K562 (cell line): Measurements from ENCODE around the gene DHX29. TPM values are rescaled to one million over a fixed set of nuclear protein-coding genes. Genes with fewer than 3 reads are reported as not detected.

Experiments used
- BACH1 ChIP-seq: fragments of 200-800 bp; sonication (Bioruptor generic); IDR thresholded peaks from 2 replicates; pipeline ENCODE4 v1.6.1; 2016; ENCODE audit warnings: missing genetic modification characterization, missing compliant biosample characterization
- BRD9 ChIP-seq: fragments of 450-650 bp; IDR thresholded peaks from 2 replicates; pipeline ENCODE4 v1.6.1; 2018; ENCODE audit warnings: low read depth; ENCODE audit not compliant: partially characterized antibody
- CTBP1 ChIP-seq: fragments of 450-650 bp; IDR thresholded peaks from 2 replicates; pipeline ENCODE4 v1.6.1; 2016; ENCODE audit warnings: borderline replicate concordance
- FOXM1 ChIP-seq, 2 experiments: fragments of 450-650 bp in 1 of 2; sonication (generic) in 1 of 2; formaldehyde crosslinking in 1 of 2; IDR thresholded peaks; 2 replicates each; pipeline versions ENCODE4 v1.6.1 to v1.9.0; 2017 to 2022; ENCODE audit warnings: low read depth in 2 of 2, mild to moderate bottlenecking in 2 of 2, missing genetic modification reagents in 1 of 2, moderate library complexity in 1 of 2
- HMGN3 ChIP-seq: IDR thresholded peaks from 2 replicates; pipeline ENCODE4 v1.6.1; 2011; ENCODE audit warnings: borderline replicate concordance, low read depth, mild to moderate bottlenecking, mixed read lengths, low read length; ENCODE audit not compliant: insufficient read length; ENCODE audit errors: extremely low read depth
- MXD1 ChIP-seq: fragments of 250-450 bp; sonication (Bioruptor Pico); IDR thresholded peaks from 2 replicates; pipeline ENCODE4 v1.8.0; 2021; ENCODE audit warnings: borderline replicate concordance, mild to moderate bottlenecking, moderate library complexity; ENCODE audit not compliant: poor library complexity, severe bottlenecking
- NFATC3 ChIP-seq: fragments of 450-650 bp; IDR thresholded peaks from 2 replicates; pipeline ENCODE4 v1.6.1; 2017; ENCODE audit warnings: mild to moderate bottlenecking
- NFRKB ChIP-seq: fragments of 450-650 bp; IDR thresholded peaks from 2 replicates; pipeline ENCODE4 v1.6.1; 2016; ENCODE audit warnings: low read depth
- PTTG1 ChIP-seq: fragments of 450-650 bp; IDR thresholded peaks from 2 replicates; pipeline ENCODE4 v1.6.1; 2016; ENCODE audit warnings: low read depth, mild to moderate bottlenecking, missing genetic modification characterization, missing compliant biosample characterization
- RREB1 ChIP-seq: fragments of 250-450 bp; sonication (Bioruptor Pico); IDR thresholded peaks from 2 replicates; pipeline ENCODE4 v1.4.0; 2020
- STAG1 ChIP-seq: sonication (generic); formaldehyde crosslinking; IDR thresholded peaks from 2 replicates; pipeline ENCODE4 v1.5.0; 2020; ENCODE audit warnings: missing genetic modification reagents, borderline replicate concordance
- TAF7 ChIP-seq: fragments of 450-650 bp; IDR thresholded peaks from 2 replicates; pipeline ENCODE4 v1.6.1; 2016; ENCODE audit warnings: missing genetic modification characterization, missing compliant biosample characterization
- TCF7 ChIP-seq: sonication (generic); IDR thresholded peaks from 2 replicates; pipeline ENCODE4 v1.6.1; 2016; ENCODE audit warnings: antibody characterized with exemption, borderline replicate concordance
- XRCC4 ChIP-seq: IDR thresholded peaks from one replicate; pipeline ENCODE4 v1.6.1; 2011; ENCODE audit not compliant: insufficient read depth, insufficient read length; ENCODE audit errors: extremely low read depth
- polyA plus RNA-seq, 8 experiments: library from polyadenylated mRNA; depleted of rRNA in 4 of 8; stranded (reverse) in 5 of 8; unstranded in 3 of 8; fragments of >200 nt; fragmentation: Nextera tagmentation in 2 of 8; fragmentation: Illumina TruSeq in 1 of 8; extraction: Ambion mirVana in 2 of 8; extraction: Trizol in 1 of 8; gene quantifications; 2 replicates each; pipeline versions ENCODE4 v1.2.1 to v1.2.3, GENCODE V29; 2011 to 2014; ENCODE audit warnings: inconsistent platforms in 1 of 8, missing spikeins in 1 of 8
- total RNA-seq, 7 experiments: library from RNA; depleted of rRNA in 6 of 7; stranded (reverse); fragments of >200 nt in 6 of 7; fragmentation: Illumina TruSeq in 2 of 7; extraction: Trizol in 2 of 7; gene quantifications; 2 replicates each; pipeline versions ENCODE4 v1.2.1 to v1.2.3, GENCODE V29; 2011 to 2021; ENCODE audit warnings: low replicate concordance in 1 of 7
- TF ChIP-seq, protein P1 (sequence below): IDR thresholded peaks from 3 replicates; pipeline ENCODE4 v1.6.1; 2011; ENCODE audit warnings: borderline replicate concordance, mild to moderate bottlenecking, moderate library complexity; ENCODE audit not compliant: insufficient read length; ENCODE audit errors: extremely low read depth
- TF ChIP-seq, protein P2 (sequence below): fragments of 450-650 bp; formaldehyde crosslinking; IDR thresholded peaks from 2 replicates; pipeline ENCODE4 v1.4.0; 2022; ENCODE audit warnings: missing genetic modification characterization

Gene DHX29
- total and polyA plus RNA-seq, 9 of the 15 experiments (the other 6 are each of a cell fraction or from before 2014, with no cell fraction given), result 7.5 to 42.1 (median 25.0) TPM

- TF ChIP-seq RREB1 (no peak), CTBP1 (peak; percentile 35), MXD1 (no peak), TCF7 (0 out of 2 replicates have a peak, but pooled peaks have one; percentile 37), PTTG1 (tag) (no peak), HMGN3 (peak; percentile 22), FOXM1 (IDR thresholded peaks at IDR 0.05; ENCODE audit: low read depth) (peak; percentile 68; the same call in 1 of the 2 replicates), FOXM1 (CRISPR knock-in tag; IDR thresholded peaks at IDR 0.05; ENCODE audit: low read depth) (no peak), TAF7 (tag) (peak; percentile 96), NFRKB (peak; percentile 100), STAG1 (CRISPR knock-in tag) (no peak), BACH1 (tag) (no peak; the same call in 1 of the 2 replicates), NFATC3 (no peak), BRD9 (peak; percentile 84), XRCC4 (no peak)
- TF ChIP-seq, protein P1, sequence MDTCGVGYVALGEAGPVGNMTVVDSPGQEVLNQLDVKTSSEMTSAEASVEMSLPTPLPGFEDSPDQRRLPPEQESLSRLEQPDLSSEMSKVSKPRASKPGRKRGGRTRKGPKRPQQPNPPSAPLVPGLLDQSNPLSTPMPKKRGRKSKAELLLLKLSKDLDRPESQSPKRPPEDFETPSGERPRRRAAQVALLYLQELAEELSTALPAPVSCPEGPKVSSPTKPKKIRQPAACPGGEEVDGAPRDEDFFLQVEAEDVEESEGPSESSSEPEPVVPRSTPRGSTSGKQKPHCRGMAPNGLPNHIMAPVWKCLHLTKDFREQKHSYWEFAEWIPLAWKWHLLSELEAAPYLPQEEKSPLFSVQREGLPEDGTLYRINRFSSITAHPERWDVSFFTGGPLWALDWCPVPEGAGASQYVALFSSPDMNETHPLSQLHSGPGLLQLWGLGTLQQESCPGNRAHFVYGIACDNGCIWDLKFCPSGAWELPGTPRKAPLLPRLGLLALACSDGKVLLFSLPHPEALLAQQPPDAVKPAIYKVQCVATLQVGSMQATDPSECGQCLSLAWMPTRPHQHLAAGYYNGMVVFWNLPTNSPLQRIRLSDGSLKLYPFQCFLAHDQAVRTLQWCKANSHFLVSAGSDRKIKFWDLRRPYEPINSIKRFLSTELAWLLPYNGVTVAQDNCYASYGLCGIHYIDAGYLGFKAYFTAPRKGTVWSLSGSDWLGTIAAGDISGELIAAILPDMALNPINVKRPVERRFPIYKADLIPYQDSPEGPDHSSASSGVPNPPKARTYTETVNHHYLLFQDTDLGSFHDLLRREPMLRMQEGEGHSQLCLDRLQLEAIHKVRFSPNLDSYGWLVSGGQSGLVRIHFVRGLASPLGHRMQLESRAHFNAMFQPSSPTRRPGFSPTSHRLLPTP, result no peak
- TF ChIP-seq, protein P2, sequence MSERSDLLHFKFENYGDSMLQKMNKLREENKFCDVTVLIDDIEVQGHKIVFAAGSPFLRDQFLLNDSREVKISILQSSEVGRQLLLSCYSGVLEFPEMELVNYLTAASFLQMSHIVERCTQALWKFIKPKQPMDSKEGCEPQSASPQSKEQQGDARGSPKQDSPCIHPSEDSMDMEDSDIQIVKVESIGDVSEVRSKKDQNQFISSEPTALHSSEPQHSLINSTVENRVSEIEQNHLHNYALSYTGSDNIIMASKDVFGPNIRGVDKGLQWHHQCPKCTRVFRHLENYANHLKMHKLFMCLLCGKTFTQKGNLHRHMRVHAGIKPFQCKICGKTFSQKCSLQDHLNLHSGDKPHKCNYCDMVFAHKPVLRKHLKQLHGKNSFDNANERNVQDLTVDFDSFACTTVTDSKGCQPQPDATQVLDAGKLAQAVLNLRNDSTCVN, result no peak
Observed at GRCh38 chr5:55307383-55308253, at the start of gene DHX29, which contains the start of gene MTREX (continued).
